ENCODE data around the gene NR2F1-AS1. TPM values are rescaled to one million over a fixed set of nuclear protein-coding genes. Genes with fewer than 3 reads are reported as not detected.
"Not testable (repeated sequence)": the region's sequence is repeated elsewhere in the genome, so short reads cannot be mapped to it uniquely, and the experiment has no call there.

NR2F1-AS1 gene
- total RNA-seq, 1 donor from 2014 or later = 6.9 TPM

GRCh38 chr5:93394301-93394700, 186.7 kb downstream of the NR2F1-AS1 start:
- Histone ChIP-seq H4K20me1 (ENCODE audit: insufficient read depth, low read length) (no peaks in the 10 kb centered on the region), H3K4me2 (ENCODE audit: low read length) (no peak overlapping the region), H3K27ac (ENCODE audit: low read depth, low read length) (no peak overlapping the region), H3K36me3 (ENCODE audit: insufficient read depth, low read length) (no peaks in the 10 kb centered on the region), H2AFZ (ENCODE audit: low read depth, low read length) (no peak overlapping the region), H3K4me1 (ENCODE audit: insufficient read depth, low read length) (no peaks in the 10 kb centered on the region), H3K9ac (ENCODE audit: low read length) (no peak overlapping the region), H3K4me3 (ENCODE audit: insufficient read depth, low read depth, low read length) (no peak overlapping the region), H3K79me2 (ENCODE audit: insufficient read depth, low read length) (no peaks in the 10 kb centered on the region), H3K27me3 (ENCODE audit: insufficient read depth, low read length) (no peaks in the 10 kb centered on the region), H3K9me3 (ENCODE audit: insufficient read depth, low read depth, low read length) (no peaks in the 10 kb centered on the region)
- no peaks in the 10 kb centered on the region for H3K27me3 Mint-ChIP-seq (ENCODE audit: low read depth, unreplicated experiment)
- FAIRE-seq (no peak), DNase-seq (ENCODE audit: low read depth) (no peak)
- H3K27ac Mint-ChIP-seq (ENCODE audit: unreplicated experiment) = no peak overlapping the region
- peaks cover 7% of the 10 kb centered on the region for H3K9me3 Mint-ChIP-seq (ENCODE audit: unreplicated experiment)
- H3K4me3 Mint-ChIP-seq (ENCODE audit: unreplicated experiment) = no peak overlapping the region
- TF ChIP-seq EZH2 (IDR thresholded peaks at IDR 0.05; ENCODE audit: insufficient read depth, low read length) (no peak), CTCF (IDR thresholded peaks at IDR 0.05; ENCODE audit: insufficient read depth, low read depth, low read length) (no peak)
- no peaks in the 10 kb centered on the region for H3K4me1 Mint-ChIP-seq (ENCODE audit: low read depth, unreplicated experiment)
- no peaks in the 10 kb centered on the region for H3K36me3 Mint-ChIP-seq (ENCODE audit: low read depth, unreplicated experiment)

GRCh38 chr5:93391169-93391568, 189.8 kb downstream of the NR2F1-AS1 start:
- not testable (repeated sequence) for H2AFZ ChIP-seq (ENCODE audit: low read depth, low read length); H3K36me3 Mint-ChIP-seq (ENCODE audit: low read depth, unreplicated experiment); H3K27ac ChIP-seq (ENCODE audit: low read depth, low read length); FAIRE-seq; H3K9me3 Mint-ChIP-seq (ENCODE audit: unreplicated experiment); H3K79me2 ChIP-seq (ENCODE audit: insufficient read depth, low read length); H3K4me3 Mint-ChIP-seq (ENCODE audit: unreplicated experiment); H3K27me3 ChIP-seq (ENCODE audit: insufficient read depth, low read length); H3K27me3 Mint-ChIP-seq (ENCODE audit: low read depth, unreplicated experiment); H3K4me3 ChIP-seq (ENCODE audit: insufficient read depth, low read depth, low read length); H3K4me1 ChIP-seq (ENCODE audit: insufficient read depth, low read length); H3K9ac ChIP-seq (ENCODE audit: low read length); H3K4me2 ChIP-seq (ENCODE audit: low read length); H3K36me3 ChIP-seq (ENCODE audit: insufficient read depth, low read length); H3K9me3 ChIP-seq (ENCODE audit: insufficient read depth, low read depth, low read length); H3K4me1 Mint-ChIP-seq (ENCODE audit: low read depth, unreplicated experiment); DNase-seq (ENCODE audit: low read depth); H3K27ac Mint-ChIP-seq (ENCODE audit: unreplicated experiment); H4K20me1 ChIP-seq (ENCODE audit: insufficient read depth, low read length)

DNA sequence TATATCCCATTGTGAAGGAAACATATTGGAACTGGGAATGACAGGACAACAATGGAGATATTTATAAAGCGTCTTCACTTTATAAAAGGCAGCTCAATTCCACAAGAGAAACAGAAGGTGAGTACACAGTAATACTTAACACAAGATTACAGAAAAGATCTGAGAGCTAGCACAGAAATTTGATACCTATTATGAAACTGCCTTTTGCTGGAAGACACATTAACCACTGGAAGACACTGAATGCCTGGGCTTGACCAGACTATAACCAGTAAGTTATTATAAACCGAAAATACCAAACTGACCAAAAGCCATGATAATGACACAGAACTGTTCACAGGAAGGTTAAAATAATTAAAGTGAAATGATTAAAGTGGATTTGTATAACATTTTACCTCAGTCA, 195.4 kb downstream of the NR2F1-AS1 start:
- Mint-ChIP-seq H3K9me3 (ENCODE audit: unreplicated experiment) (no peaks in the 10 kb centered on the region), H3K4me3 (ENCODE audit: unreplicated experiment) (no peak overlapping the region), H3K27me3 (ENCODE audit: low read depth, unreplicated experiment) (no peaks in the 10 kb centered on the region), H3K36me3 (ENCODE audit: low read depth, unreplicated experiment) (no peaks in the 10 kb centered on the region), H3K27ac (ENCODE audit: unreplicated experiment) (no peak overlapping the region), H3K4me1 (ENCODE audit: low read depth, unreplicated experiment) (peaks cover 2% of the 10 kb centered on the region)
- no peaks in the 10 kb centered on the region for H4K20me1 ChIP-seq (ENCODE audit: insufficient read depth, low read length)
- H3K4me2 ChIP-seq (ENCODE audit: low read length) = no peak overlapping the region
- no peaks in the 10 kb centered on the region for H3K79me2 ChIP-seq (ENCODE audit: insufficient read depth, low read length)
- no peak overlapping the region for H3K9ac ChIP-seq (ENCODE audit: low read length)
- no peak for TF ChIP-seq CTCF (IDR thresholded peaks at IDR 0.05; ENCODE audit: insufficient read depth, low read depth, low read length)
- no peak for TF ChIP-seq EZH2 (IDR thresholded peaks at IDR 0.05; ENCODE audit: insufficient read depth, low read length)
- no peaks in the 10 kb centered on the region for H3K36me3 ChIP-seq (ENCODE audit: insufficient read depth, low read length)
- H3K4me3 ChIP-seq (ENCODE audit: insufficient read depth, low read depth, low read length) = no peak overlapping the region
- H2AFZ ChIP-seq (ENCODE audit: low read depth, low read length) = no peak overlapping the region
- FAIRE-seq (no peak), DNase-seq (ENCODE audit: low read depth) (peak; percentile 70)
- no peaks in the 10 kb centered on the region for H3K27me3 ChIP-seq (ENCODE audit: insufficient read depth, low read length)
- no peaks in the 10 kb centered on the region for H3K9me3 ChIP-seq (ENCODE audit: insufficient read depth, low read depth, low read length)
- no peak overlapping the region for H3K27ac ChIP-seq (ENCODE audit: low read depth, low read length)
- H3K4me1 ChIP-seq (ENCODE audit: insufficient read depth, low read length) = peaks cover 6% of the 10 kb centered on the region
